HG02870 (cell line): ENCODE data around the gene HAX1.
"Not testable (repeated sequence)": the region's sequence is repeated elsewhere in the genome, so short reads cannot be mapped to it uniquely, and the experiment has no call there.

ENCODE experiments used
- ATAC-seq: cut with Tn5 transposase; IDR thresholded peaks from one replicate; pipeline ENCODE4 v1.9.1; 2021; ENCODE audit warnings: mild to moderate bottlenecking, moderate library complexity; ENCODE audit not compliant: unreplicated experiment

HAX1 gene

DNA sequence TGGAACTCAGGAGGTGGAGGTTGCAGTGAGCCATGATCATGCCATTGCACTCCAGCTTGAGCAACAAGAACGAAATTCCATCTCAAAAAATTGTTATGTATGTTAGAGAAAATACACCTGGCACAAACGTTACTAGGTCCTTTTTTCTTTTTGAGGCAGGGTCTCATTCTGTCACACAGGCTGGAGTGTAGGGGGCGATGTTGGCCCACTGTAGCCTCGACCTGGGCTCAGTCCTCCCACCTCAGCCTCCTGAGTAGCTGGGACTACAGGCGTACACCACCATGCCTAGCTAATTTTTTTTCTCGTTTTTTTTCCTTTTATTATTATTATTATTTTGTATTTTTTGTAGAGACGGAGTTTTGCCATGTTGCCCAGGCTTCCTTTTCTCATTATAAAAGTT, 4.4 kb downstream of the HAX1 start:
- ATAC-seq: no peak

DNA sequence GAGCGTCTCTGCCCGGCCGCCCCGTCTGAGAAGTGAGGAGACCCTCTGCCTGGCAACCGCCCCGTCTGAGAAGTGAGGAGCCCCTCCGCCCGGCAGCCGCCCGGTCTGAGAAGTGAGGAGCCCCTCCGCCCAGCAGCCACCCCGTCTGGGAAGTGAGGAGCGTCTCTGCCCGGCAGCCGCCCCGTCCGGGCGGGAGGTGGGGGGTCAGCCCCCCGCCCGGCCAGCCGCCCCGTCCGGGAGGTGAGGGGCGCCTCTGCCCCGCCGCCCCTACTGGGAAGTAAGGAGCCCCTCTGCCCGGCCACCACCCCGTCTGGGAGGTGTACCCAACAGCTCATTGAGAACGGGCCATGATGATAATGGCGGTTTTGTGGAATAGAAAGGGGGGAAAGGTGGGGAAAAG, 15.2 kb downstream of the HAX1 start:
- not testable (repeated sequence) for ATAC-seq

DNA sequence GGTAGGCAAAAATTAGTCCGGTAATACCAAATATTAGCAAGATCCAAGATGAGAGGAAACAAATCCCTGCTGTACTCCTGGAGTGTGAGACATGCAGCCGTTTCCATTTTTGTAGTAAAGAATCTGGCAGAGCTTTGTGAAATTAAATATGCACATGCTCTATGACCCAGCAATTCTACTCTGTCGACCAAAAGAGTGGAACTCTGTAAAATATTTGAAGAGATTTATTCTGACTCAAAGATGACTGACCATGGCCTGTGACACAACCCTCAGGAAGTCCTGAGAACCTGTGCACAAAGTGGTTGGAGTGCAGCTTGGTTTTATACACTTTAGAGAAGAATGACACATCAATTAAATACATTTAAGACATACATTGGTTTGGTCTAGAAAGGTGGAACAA, 16.2 kb downstream of the HAX1 start:
- ATAC-seq: no peak

DNA sequence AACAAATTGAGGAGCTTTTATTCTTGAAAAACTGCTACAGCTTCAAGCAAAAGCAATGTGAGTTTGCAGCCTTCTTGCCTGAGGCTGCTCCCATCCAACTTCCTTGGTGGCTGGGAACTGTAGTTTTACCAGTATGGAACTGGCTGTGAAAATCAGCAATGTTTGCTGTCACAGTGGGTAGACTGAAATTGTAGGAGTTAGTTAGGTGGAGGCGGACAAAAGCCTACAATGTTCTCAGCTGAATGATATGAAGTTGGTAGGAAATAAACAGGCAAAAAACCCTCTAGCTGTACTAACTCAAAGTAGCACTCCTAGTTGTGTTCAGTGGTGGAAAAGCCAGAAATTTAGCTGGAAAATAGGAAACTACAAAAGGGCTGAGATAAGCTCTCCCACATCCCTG, 18.5 kb downstream of the HAX1 start:
- ATAC-seq: no peak

DNA sequence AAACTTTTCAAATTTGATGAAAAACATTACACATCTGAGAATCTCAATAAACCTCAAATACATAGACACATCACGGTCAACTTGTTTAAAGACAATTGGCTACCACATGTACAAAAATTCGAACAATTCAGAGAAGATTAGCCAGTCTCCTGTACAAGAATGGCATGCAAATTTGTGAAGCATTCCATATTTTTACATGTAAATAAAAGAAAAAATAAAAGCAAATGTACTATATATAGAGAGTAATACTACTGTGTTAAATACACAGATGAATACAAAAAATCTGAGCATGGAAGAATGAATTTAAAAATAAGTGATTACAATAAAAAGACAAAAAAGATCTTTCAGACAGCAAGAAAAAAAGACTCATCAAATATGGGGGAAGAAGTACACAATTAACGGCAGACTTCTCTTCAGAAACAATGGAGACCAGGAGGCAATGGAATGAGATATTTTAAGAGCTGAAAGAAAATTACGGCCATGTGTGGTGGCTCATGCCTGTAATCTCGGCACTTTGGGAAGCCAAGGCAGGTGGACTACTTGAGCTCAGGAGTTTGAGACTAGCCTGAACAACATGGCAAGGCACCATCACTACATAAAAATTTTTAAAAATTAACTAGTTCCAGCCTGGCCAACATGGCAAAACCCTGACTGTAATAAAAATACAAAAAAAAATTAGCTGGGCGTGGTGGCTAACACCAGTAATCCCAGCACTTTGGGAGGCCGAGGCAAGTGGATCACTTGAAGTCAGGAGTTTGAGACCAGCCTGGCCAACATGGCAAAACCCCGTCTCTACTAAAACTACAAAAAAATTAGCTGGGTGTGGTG, 23.2 kb downstream of the HAX1 start:
- no peak for ATAC-seq

DNA sequence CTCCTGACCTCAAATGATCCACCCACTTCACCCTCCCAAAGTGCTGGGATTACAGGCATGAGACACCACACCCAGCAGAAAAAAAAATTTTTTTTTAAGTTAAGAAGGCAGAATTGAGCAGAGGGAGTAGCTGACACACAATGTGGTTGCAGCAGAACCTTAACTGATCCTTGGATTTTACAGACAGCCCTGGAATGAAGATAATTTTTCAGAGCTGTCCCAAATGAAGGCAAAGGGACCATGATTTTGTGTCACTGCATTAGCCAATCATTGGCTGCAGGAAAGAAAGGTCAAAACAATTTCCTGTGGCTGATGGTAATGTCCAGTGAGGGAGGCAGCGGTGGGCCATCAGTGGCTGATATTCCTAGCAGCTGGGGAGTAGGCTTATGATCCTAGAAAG, 29.2 kb downstream of the HAX1 start:
- no peak for ATAC-seq

DNA sequence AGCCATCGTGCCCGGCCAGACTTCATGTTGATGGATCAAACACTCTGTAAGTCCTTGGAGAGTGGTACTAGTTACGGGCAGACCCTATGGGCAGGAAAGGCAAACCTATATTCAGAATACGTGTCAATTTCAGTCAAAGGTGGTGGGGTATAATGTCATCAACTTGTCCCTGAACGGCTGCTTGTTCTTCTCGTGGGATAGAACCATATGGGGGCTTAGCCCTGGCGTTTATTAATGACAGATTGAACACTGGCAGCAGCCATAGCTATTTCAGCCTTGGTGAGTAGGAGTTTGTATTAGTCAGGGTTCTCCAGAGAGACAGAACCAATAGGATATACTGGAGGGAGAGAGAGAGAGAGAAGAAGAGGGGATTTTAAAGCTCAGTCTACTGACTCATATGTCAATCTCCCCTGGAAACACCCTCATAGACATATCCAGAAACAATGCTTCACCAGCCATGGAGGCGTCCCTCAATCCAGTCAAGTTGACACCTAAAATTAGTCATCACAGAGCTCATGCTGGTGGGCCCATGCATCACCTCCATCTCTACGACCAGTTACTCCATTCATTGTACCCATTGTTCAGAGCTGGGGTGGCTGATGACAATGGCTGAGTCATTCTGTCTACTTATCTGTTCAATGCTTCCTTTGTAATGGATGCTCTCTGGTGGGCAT, 32.4 kb downstream of the HAX1 start:
- ATAC-seq: peak; percentile 71

DNA sequence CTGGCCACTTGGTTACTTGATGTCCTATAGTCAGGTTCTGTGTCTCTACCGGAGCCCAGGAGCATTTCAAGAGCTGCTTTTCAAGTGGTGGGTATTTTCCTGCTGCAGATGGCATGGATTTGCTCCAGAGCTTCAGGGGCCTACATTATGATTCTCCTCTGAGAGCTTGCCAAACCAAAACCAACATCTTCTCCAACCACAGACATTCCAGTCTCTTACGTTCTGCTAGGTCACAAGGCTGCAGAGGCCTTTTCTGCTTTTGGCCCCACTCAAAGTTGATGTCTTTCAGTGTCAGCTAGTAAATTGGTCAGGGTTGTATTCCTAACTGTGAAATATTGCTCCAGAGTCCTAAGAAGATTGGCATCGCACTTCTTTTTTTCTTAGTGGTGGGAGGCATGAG, 33.7 kb downstream of the HAX1 start:
- no peak for ATAC-seq

DNA sequence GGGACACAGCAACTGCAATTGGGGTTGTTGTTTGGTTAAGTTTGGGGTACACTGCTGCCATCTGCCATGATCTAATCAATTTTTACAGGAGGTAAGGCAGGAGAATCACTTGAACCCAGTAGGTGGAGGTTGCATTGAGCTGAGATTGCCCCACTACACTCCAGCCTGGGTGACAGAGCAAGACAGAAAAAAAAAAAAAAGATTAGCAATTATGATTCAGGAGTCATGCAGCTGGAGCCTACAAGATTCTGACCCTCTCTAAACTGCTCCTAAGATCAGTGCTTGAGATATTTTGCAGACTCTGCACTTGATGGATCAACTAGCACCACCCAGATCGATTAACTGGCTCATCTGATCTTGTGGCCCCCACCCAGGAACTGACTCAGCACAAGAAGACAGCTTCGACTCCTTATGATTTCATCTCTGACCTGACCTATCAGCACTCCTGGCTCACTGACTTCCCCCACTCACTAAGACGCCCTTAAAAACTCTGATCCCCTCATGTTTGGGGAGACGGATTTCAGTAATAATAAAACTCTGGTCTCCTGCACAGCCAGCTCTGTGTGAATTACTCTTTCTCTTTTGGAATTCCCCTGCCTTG, 35.3 kb downstream of the HAX1 start:
- ATAC-seq: not testable (repeated sequence)

DNA sequence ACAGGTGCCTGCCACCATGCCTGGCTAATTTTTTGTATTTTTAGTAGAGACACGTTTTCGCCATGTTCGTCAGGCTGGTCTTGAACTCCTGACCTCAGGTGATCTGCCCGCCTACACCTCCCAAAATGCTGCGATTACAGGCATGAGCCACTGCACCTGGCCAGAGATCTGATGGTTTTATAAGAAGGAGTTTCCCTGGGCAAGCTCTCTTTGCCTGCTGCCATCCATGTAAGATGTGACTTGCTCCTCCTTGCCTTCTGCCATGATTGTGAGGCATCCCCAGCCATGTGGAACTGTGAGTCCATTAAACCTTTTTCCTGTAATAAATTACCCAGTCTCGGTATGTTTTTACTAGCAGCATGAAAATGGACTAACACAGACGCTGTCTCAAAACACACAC, 36.7 kb downstream of the HAX1 start:
- not testable (repeated sequence) for ATAC-seq

DNA sequence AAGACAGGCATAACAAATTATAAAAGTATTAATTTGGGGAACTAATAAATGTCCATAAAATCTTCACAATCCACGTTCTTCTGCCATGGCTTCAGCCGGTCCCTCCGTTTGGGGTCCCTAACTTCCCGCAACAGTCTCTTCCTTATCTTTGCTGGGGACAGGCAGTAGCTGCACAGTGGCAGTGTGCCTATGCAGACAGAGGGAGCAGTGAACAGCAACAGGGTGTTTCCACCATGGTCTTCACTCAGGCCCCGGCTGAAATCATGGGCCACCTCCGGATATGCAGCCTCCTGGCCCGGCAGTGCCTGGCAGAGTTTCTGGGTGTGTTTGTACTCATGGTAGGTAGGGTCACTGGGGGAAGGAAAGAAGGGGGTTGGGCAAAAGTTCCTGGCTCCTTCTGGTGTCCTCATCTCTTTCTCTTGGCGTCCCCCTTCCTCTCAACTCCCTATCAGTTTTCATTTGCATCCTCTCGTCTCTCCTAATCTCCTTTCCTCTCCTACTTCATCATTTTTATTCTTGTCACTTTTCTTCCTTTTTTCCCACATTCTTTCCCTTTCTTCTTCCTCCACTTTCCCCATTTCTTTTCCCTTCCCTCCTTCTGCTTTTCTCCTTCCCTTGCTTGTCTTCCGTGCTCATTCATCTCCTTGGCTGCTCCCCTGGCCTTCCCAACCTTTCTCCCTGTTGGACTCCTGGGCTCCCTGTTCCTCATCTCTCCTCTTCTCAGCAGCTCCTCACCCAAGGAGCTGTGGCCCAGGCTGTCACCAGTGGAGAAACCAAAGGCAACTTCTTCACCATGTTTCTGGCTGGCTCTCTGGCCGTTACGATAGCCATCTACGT, 40.0 kb downstream of the HAX1 start:
- not testable (repeated sequence) for ATAC-seq

DNA sequence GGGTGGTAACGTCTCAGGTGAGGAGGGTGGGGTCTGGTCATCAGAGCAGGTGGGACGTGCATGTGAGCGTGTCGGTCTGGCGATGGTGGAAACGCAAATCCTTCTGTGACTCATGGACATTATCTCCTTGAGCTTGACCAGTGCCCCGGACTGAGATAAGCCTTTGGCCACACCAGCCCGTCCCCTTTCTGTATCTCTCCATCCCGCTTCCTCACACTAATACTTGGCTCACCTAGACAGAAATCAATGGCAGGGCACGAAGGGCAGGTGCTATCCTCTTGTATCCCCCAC, 40.6 kb downstream of the HAX1 start:
- no peak for ATAC-seq

DNA sequence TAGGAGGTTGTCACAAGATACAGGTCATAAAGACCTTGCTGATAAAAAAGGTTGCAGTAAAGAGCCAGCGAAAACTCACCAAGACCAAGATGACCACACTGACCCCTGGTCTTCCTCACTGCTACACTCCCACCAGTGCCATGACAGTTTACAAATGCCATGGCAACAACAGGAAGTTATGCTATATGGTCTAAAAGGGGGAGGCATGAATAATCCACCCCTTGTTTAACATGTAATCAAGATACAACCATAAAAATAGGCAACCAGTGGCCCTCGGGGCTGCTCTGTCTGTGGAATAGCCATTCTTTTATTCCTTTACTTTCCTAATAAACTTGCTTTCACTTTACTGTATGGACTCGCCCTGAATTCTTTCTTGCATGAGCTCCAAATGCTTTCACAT, 41.8 kb downstream of the HAX1 start:
- not testable (repeated sequence) for ATAC-seq

DNA sequence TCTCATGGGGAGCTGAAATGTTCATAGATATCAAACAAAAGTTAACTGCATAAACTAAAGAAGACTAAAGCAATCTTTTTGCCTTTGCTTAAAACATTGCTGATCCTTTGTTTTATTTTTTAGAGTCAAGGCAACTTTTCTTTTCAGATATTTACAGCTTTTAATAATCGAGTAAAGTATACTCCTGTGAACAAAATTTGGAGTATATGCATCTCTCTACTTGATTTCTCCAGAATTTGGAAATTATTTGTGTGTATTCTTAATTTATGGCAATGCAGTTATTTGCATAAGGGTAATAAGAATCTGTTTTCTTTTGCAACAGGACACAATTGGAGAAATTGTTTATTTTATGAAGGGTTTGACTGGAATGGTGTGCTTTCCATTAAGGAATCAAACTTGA, 44.3 kb downstream of the HAX1 start:
- ATAC-seq: no peak

DNA sequence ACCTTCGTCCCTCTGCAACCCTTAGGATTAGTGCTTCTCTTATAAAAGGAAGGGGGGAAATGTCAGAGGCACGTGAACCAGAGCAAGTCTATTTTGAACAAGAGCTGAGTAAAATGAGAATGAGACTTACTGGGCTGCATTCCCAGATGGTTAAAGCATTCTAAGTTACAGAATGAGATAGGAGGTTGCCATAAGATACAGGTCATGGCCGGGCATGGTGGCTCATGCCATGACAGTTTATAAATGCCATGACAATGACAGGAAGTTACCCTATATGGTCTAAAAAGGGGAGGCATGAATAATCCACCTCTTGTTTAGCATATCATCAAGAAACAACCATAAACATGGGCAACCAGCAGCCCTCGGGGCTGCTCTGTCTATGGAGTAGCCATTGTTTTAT, 46.0 kb downstream of the HAX1 start:
- ATAC-seq: no peak

DNA sequence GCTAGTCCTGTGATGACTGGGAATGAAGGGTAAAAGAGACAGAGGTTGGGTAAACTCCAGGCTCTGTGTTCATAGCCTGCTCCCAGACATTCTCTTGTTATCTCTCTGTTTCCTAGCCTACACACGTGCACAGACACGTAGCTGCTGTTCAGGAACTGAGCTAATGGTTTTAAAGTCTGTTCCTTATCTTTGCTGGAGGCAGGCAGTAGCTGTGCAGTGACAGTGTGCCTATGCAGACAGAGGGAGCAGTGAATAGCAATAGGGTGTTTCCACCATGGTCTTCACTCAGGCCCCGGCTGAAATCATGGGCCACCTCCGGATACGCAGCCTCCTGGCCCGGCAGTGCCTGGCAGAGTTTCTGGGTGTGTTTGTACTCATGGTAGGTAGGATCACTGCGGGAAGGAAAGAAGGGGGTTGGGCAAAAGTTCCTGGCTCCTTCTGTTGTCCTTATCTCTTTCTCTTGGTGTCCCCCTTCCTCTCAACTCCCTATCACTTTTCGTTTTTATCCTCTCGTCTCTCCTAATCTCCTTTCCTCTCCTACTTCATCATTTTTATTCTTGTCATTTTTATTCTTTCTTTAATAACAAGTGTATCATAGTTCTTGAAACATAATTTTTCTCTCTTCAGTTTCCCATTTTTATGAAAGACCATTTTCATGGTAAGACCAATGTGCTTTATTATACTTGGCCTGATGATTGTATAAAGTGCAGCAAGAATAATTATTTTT, 48.6 kb downstream of the HAX1 start, which contains the start of gene AQP10:
Gene AQP10 (plus strand): TSS at position 212 of the 727 bp plus-strand sequence. CDS start 63 bp downstream, at position 275.
- ATAC-seq: no peak

DNA sequence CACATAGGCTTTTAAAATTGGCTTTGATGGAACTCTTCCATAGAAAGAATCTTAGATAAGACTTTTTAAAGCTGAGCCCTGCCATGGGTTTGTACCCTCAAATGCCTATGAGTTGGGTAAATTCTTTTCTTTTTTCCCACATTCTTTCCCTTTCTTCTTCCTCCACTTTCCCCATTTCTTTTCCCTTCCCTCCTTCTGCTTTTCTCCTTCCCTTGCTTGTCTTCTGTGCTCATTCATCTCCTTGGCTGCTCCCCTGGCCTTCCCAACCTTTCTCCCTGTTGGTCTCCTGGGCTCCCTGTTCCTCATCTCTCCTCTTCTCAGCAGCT, 49.1 kb downstream of the HAX1 start:
- not testable (repeated sequence) for ATAC-seq

DNA sequence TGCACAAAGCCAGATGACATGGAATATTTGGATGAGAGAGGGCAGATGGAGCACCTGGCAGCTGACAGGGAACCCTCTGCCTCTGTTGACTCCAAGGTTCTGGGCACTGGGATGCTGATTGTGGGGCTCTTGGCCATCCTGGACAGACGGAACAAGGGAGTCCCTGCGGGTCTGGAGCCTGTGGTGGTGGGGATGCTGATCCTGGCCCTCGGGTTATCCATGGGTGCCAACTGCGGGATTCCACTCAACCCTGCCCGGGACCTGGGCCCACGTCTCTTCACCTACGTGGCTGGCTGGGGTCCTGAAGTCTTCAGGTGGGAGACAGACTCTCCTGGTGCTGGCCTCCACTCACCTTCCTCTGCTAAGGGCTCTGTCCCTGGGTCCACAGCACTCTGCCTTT, 51.1 kb downstream of the HAX1 start:
- no peak for ATAC-seq

DNA sequence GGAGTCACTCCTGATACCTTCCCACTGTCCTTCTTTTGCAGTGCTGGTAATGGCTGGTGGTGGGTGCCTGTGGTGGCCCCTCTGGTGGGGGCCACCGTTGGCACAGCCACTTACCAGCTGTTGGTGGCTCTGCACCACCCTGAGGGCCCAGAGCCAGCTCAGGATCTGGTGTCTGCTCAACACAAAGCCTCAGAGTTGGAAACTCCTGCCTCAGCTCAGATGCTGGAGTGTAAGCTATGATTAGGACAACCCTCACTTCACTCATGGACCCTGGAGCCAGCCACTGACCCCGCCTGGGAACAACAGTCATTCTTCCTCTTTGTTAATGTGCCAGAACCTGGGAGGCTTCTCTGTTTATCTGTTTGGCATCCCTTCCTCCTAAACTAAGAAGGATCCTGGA, 51.8 kb downstream of the HAX1 start:
- no peak for ATAC-seq

DNA sequence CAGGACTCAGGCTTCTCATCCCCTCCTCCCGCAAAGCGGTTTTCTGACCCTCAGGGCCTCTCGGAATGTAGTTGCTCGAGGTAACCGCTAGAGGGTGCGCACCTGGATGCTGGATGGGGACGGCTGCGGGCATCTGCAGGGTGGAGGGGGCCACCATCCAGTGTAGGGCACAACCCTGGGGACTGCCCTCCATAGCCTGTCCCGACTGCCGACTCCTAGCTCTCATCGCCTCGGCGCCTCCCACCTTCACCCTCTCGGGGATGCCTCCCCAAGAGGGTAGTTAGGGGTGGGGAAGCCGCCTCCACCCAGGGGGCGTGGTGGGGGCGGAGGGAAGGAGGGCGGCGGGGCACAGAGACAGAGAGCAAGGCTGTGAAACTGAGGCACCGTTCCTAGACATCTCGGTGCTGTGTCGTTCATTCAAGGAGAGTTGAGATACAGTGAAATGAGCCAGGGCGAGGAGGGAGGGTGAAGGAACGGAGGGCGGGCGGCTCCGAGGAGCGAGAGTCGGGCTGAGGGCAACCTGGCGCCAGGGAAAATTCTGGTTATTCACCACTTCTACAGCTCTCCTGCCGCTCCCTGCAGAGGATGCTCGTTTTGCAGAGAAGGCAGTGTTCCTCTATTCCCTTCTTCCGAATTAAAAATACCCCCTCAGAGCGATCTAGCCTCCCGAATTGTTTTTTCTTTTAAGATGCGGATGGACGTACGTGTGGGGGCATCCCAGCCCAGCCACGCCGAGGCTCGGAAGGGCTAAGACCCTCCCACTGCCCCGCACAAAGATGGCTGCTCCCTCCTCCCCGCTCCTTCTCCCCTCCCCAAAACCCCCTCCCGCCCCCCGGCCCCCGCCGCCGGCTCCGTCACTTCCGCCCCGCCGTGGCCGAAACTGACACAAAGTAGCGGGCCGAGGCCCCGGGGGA, 52.5 kb downstream of the HAX1 start, which contains the start of gene ATP8B2:
Gene ATP8B2 (plus strand): TSS at position 857 of the 914 bp plus-strand sequence. CDS start 2,617 bp downstream, outside the sequence.
- no peak for ATAC-seq
